AG09319 (cell line): ENCODE measurements around the gene ZFYVE19.
"Not testable (repeated sequence)": the region's sequence is repeated elsewhere in the genome, so short reads cannot be mapped to it uniquely, and the experiment has no call there.

Experiments
- DNase-seq: peaks from one replicate; pipeline ENCODE4 v3.0.0-alpha.2; 2010; ENCODE audit warnings: low read depth; ENCODE audit errors: extremely low read depth
- TF ChIP-seq, protein P1 (sequence below): IDR thresholded peaks from 2 replicates; pipeline ENCODE4 v1.5.1; 2011; ENCODE audit warnings: low read depth, mild to moderate bottlenecking, inconsistent platforms, low read length, moderate library complexity

ZFYVE19 gene

GRCh38 chr15:40853241-40853890 lies 46.5 kb downstream of the ZFYVE19 start:
- no peak for DNase-seq
- TF ChIP-seq, protein P1, sequence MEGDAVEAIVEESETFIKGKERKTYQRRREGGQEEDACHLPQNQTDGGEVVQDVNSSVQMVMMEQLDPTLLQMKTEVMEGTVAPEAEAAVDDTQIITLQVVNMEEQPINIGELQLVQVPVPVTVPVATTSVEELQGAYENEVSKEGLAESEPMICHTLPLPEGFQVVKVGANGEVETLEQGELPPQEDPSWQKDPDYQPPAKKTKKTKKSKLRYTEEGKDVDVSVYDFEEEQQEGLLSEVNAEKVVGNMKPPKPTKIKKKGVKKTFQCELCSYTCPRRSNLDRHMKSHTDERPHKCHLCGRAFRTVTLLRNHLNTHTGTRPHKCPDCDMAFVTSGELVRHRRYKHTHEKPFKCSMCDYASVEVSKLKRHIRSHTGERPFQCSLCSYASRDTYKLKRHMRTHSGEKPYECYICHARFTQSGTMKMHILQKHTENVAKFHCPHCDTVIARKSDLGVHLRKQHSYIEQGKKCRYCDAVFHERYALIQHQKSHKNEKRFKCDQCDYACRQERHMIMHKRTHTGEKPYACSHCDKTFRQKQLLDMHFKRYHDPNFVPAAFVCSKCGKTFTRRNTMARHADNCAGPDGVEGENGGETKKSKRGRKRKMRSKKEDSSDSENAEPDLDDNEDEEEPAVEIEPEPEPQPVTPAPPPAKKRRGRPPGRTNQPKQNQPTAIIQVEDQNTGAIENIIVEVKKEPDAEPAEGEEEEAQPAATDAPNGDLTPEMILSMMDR: no peak

GRCh38 chr15:40854161-40854560 lies 47.3 kb downstream of the ZFYVE19 start:
- TF ChIP-seq, protein P1: no peak
- no peak for DNase-seq

- TF ChIP-seq, protein P1: no peak
- no peak for DNase-seq
These were observed 48.9 kb downstream of the ZFYVE19 start for GRCh38 chr15:40855706-40856234.

DNA sequence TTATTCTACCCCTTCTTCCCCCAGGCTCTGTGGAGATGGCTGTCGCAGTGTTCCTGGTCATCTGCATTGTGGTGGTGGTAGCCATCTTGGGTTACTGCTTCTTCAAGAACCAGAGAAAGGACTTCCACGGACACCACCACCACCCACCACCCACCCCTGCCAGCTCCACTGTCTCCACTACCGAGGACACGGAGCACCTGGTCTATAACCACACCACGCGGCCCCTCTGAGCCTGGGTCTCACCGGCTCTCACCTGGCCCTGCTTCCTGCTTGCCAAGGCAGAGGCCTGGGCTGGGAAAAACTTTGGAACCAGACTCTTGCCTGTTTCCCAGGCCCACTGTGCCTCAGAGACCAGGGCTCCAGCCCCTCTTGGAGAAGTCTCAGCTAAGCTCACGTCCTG lies 49.9 kb downstream of the ZFYVE19 start:
- DNase-seq: no peak
- TF ChIP-seq, protein P1: no peak

GRCh38 chr15:40857601-40858341 lies 50.9 kb downstream of the ZFYVE19 start:
- TF ChIP-seq, protein P1: peak; percentile 100
- DNase-seq: no peak

DNA sequence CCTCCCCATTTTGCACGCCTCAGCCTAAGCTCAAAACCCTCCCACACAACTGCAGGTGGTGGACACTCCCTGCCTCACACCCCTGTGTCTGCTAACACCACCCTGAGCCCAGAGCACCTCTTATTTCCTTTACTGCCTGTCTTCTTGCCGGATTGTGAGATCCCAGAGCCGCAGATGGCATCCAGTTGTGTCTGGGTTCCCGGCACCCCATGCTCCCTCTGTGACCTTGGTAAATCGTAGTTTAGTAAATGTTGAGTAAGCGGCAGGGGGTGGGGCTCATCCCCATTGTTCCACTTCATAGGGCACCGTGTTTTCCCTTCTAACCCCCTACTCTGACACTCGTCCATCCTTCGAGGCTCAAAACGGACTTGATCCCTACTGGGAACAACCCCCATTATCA lies 51.8 kb downstream of the ZFYVE19 start:
- TF ChIP-seq, protein P1: no peak
- DNase-seq: no peak

GRCh38 chr15:40859206-40859851 lies 52.4 kb downstream of the ZFYVE19 start:
- TF ChIP-seq, protein P1: peak; percentile 84

GRCh38 chr15:40861147-40861546 lies 54.3 kb downstream of the ZFYVE19 start:
- not testable (repeated sequence) for DNase-seq

More at GRCh38 chr15:40859206-40859851, 52.4 kb downstream of the ZFYVE19 start:
- DNase-seq: peak; percentile 15
